Measurements from ENCODE around the gene RNF186. TPM values are rescaled to one million over a fixed set of nuclear protein-coding genes. Genes with fewer than 3 reads are reported as not detected.

The RNF186 gene
- total and polyA plus RNA-seq, 2 donors (not counting 1 experiment from before 2014, with no cell fraction given) = not detected

GRCh38 chr1:19798486-19799229 lies 16.4 kb downstream of the RNF186 start:
- intact Hi-C loops (cut with micrococcal nuclease) = loop anchor here (2.0 kb wide), 1 partner anchor 84 kb away; the partner anchor contains the start of gene OTUD3
- no peak for ATAC-seq (ENCODE audit: low read depth)
- no peak for TF ChIP-seq EZH2 (IDR thresholded peaks at IDR 0.05; ENCODE audit: borderline replicate concordance, insufficient read depth, low read depth, low read length, poor library complexity, severe bottlenecking)
- no peak for TF ChIP-seq CTCF (IDR thresholded peaks at IDR 0.05)
- Mint-ChIP-seq H3K27ac (peak overlapping the region; percentile 89), H3K27me3 (peaks cover under 1% of the 10 kb centered on the region), H3K4me3 (peak overlapping the region; percentile 83), H3K9me3 (ENCODE audit: insufficient read depth) (no peaks in the 10 kb centered on the region), H3K4me1 (peaks cover 23% of the 10 kb centered on the region)
- Histone ChIP-seq H3K4me2 (replicated peaks; ENCODE audit: low read depth, low read length, poor library complexity, severe bottlenecking) (peak overlapping the region; percentile 98), H3K27me3 (replicated peaks in 1 of 4; ENCODE audit: control extremely low read depth in 1 of 4, control insufficient read depth in 3 of 4, insufficient read depth in 4 of 4, low read length in 3 of 4) (no peaks in the 10 kb centered on the region), H2AFZ (ENCODE audit: insufficient read depth, low read depth, low read length, poor library complexity, severe bottlenecking) (peak overlapping the region; percentile 94), H3K27ac (ENCODE audit: low read length in 2 of 2) (peak overlapping the region; percentile 58 to 87), H3K9me3 (ENCODE audit: control extremely low read depth in 1 of 3, control insufficient read depth in 2 of 3, insufficient read depth in 1 of 3, low read length in 2 of 3) (no peaks in the 10 kb centered on the region), H3K36me3 (replicated peaks in 1 of 2; ENCODE audit: control extremely low read depth in 1 of 2, control insufficient read depth in 1 of 2, extremely low read depth in 1 of 2, insufficient read depth in 2 of 2, low read length in 1 of 2) (no peaks in the 10 kb centered on the region), H3K9ac (ENCODE audit: low read length) (peak overlapping the region; percentile 80), H3K4me3 (ENCODE audit: control extremely low read depth in 1 of 5, extremely low read depth in 1 of 5, insufficient read depth in 1 of 5, low read depth in 2 of 5, low read length in 4 of 5) (peak overlapping the region in 4 of 5 experiments; percentile 79 to 95 (median 84)), H3K79me2 (ENCODE audit: control insufficient read depth, insufficient read depth, low read length) (no peaks in the 10 kb centered on the region), H3K4me1 (ENCODE audit: control insufficient read depth in 2 of 2, insufficient read depth in 2 of 2, low read length in 2 of 2) (peaks cover 9 to 24% of the 10 kb centered on the region in 2 donors), H4K20me1 (ENCODE audit: control insufficient read depth, insufficient read depth, low read length, poor library complexity, severe bottlenecking) (no peaks in the 10 kb centered on the region)
- 90% methylated on average over 5 of the region's 6 CpGs for WGBS (ENCODE audit: insufficient coverage)
- ChIA-PET POLR2A (no interaction called here), CTCF (interaction anchor here (0.6 to 0.9 kb wide), 2 partner anchors 9 to 115 kb away, joined by 4 read pairs; no protein-coding TSS in a partner anchor)
- peak; percentile 15 for DNase-seq

GRCh38 chr1:19797827-19798226 lies 17.3 kb downstream of the RNF186 start:
- no peaks in the 10 kb centered on the region for H3K27me3 Mint-ChIP-seq
- Histone ChIP-seq H3K9me3 (ENCODE audit: control extremely low read depth in 1 of 3, control insufficient read depth in 2 of 3, insufficient read depth in 1 of 3, low read length in 2 of 3) (no peaks in the 10 kb centered on the region), H3K27ac (ENCODE audit: low read length in 2 of 2) (peak overlapping the region in 1 of 2 donors; percentile 87), H3K27me3 (replicated peaks in 1 of 4; ENCODE audit: control extremely low read depth in 1 of 4, control insufficient read depth in 3 of 4, insufficient read depth in 4 of 4, low read length in 3 of 4) (no peaks in the 10 kb centered on the region), H3K36me3 (replicated peaks in 1 of 2; ENCODE audit: control extremely low read depth in 1 of 2, control insufficient read depth in 1 of 2, extremely low read depth in 1 of 2, insufficient read depth in 2 of 2, low read length in 1 of 2) (peaks cover 0 to 6% of the 10 kb centered on the region in 2 experiments), H3K9ac (ENCODE audit: low read length) (no peak overlapping the region), H4K20me1 (ENCODE audit: control insufficient read depth, insufficient read depth, low read length, poor library complexity, severe bottlenecking) (no peaks in the 10 kb centered on the region), H3K4me1 (ENCODE audit: control insufficient read depth in 2 of 2, insufficient read depth in 2 of 2, low read length in 2 of 2) (peaks cover 9 to 28% of the 10 kb centered on the region in 2 donors), H2AFZ (ENCODE audit: insufficient read depth, low read depth, low read length, poor library complexity, severe bottlenecking) (peak overlapping the region; percentile 94), H3K4me3 (ENCODE audit: control extremely low read depth in 1 of 5, extremely low read depth in 1 of 5, insufficient read depth in 1 of 5, low read depth in 2 of 5, low read length in 4 of 5) (no peak overlapping the region), H3K79me2 (ENCODE audit: control insufficient read depth, insufficient read depth, low read length) (no peaks in the 10 kb centered on the region), H3K4me2 (replicated peaks; ENCODE audit: low read depth, low read length, poor library complexity, severe bottlenecking) (no peak overlapping the region)
- TF ChIP-seq CTCF (IDR thresholded peaks at IDR 0.05) = no peak
- TF ChIP-seq EZH2 (IDR thresholded peaks at IDR 0.05; ENCODE audit: borderline replicate concordance, insufficient read depth, low read depth, low read length, poor library complexity, severe bottlenecking) = no peak
- no peak for DNase-seq
- 100% methylated on average over 1 of the region's 5 CpGs for WGBS (ENCODE audit: insufficient coverage)
- no peak for ATAC-seq (ENCODE audit: low read depth)
- ChIA-PET POLR2A (no interaction called here), CTCF (interaction anchor here (0.9 kb wide), 1 partner anchor 8 kb away, joined by 4 read pairs; no protein-coding TSS in a partner anchor)
- H3K4me1 Mint-ChIP-seq = peaks cover 23% of the 10 kb centered on the region
- peak overlapping the region; percentile 44 for H3K27ac Mint-ChIP-seq
- peak overlapping the region; percentile 59 for H3K4me3 Mint-ChIP-seq
- intact Hi-C loops (cut with micrococcal nuclease) = loop anchor here (2.0 kb wide), 1 partner anchor 85 kb away; the partner anchor contains the start of gene OTUD3
- H3K9me3 Mint-ChIP-seq (ENCODE audit: insufficient read depth) = no peaks in the 10 kb centered on the region
